SKM-1 (cell line): ENCODE results near the gene ADAMTS12.

Experiments
- DNase-seq: peaks from one replicate; lab custom pipeline; 2025; ENCODE audit not compliant: unreplicated experiment; lab: John Stamatoyannopoulos, UW

Gene ADAMTS12

DNA sequence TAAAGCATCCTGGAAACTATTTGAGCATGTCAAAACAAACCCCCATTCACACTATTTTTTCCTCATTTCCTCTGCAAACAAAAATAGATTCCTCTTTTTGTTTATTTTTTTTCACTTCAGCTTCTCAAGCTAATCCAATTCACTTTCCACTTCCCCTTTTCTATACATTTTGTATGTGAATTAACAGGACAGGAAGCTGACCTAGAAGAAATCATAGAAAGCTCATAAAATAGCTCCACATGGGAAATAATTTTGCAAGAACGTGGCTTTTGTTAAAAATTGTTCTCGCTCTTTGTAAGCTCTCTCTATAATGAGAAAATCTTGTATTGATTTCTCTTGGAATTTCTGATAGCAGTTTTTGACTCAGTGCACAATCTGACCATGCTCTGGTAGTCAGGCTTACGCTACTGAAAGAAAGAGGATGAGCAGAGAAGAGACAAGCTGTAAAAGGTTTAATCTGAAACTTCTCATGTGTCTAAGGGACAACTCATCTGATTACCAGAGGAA lies 215.8 kb downstream of the ADAMTS12 start:
- peak; percentile 23 for DNase-seq

- no peak for DNase-seq
These were observed 220.0 kb downstream of the ADAMTS12 start for GRCh38 chr5:33671700-33672291.

- DNase-seq, result no peak
These were observed 228.9 kb downstream of the ADAMTS12 start for GRCh38 chr5:33662722-33663427.

DNA sequence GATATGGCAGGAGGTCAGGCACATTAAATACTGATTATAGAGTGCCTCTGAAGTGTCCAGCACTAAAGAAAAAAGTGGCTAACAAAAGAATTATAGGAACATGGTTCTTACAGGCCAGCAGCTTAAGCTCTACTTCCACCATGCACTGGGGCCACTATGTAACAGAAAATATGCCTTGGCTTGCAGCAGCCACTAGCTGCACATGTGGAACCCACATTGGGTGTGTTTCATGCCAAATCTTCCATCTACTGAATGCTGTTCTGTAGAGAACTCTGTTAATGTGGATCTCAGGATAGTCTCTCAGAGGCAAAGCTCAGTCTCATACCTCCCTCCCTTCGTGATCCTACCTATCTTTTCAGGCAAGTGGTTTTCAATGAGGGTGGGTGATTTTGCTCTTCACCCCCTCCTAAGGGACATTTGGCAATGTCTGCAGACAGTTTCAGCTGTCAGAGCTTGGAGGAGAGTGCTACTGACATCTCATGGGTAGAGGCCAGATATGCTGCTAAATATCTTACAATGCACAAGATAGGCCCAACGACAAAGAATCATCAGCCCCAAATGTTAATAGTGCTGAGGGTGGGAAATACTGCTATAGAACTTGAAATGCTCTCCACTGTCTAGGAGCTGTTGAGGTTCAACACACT lies 232.1 kb downstream of the ADAMTS12 start:
- no peak for DNase-seq

DNA sequence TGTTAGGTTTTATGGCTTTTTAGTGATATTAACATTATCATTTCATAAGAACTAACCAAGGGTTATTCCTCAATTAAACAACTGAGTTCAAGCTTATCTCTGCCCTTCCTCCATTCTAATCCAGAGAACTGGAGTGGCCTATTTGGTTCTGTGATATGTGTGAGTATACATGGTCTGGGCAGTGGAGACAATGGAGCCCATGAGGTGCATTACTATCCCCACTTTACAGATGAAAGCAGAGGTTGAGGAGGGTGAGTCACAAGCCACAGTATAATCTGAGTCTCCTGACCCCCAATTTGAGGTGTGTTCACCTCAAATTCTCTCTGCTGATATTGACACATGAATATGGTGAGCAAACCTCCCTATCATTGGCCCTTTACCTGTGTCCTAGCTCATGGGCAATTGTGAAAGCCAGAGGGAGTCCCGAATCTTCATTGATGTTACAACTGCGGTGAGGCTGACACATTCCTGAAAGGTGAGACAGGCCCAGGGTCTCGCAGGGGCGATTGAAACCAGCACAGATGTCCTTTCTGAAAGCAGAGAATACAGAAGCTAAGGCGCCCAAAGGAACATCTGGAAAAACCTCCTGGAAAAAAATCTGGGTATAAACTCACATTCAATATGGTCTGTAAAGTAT lies 233.9 kb downstream of the ADAMTS12 start:
- DNase-seq, result no peak

DNA sequence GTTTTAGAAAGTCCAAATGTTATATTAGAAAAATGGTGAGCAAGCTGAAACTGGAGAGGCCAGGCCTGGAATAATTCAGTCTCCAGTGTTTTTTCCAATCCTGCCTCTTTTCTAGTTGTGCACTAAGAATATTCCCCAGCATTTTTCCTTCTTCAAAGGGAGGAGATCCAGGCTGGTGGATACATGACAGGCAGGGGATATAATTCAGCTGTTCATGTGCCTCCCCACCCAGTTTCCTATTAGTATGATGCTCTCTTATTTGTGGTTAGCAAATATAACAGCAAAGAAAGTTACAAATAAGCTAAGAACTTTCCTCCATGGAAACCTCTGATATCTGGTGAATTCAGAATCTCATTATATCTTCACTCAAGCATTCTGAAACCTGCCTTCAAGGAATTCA lies 234.6 kb downstream of the ADAMTS12 start:
- DNase-seq, result no peak

DNA sequence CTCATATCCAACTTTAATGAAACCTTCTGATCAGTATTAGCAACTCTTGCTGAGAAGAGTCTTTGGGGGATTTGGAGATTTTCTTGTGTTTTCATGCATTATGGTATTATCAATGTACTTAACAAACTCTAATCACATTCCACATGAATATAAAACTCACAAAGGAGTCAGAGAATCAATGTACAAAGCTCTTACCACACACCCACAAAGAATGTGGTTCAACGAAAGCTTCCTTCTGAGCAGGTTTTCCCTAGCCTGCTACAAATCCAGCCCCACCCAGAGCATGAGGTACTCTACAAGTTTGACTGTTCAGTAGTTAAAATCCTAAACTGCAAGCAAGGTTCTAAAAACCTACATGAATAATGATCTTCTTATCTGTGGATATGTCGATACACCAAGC lies 240.9 kb downstream of the ADAMTS12 start:
- no peak for DNase-seq

DNA sequence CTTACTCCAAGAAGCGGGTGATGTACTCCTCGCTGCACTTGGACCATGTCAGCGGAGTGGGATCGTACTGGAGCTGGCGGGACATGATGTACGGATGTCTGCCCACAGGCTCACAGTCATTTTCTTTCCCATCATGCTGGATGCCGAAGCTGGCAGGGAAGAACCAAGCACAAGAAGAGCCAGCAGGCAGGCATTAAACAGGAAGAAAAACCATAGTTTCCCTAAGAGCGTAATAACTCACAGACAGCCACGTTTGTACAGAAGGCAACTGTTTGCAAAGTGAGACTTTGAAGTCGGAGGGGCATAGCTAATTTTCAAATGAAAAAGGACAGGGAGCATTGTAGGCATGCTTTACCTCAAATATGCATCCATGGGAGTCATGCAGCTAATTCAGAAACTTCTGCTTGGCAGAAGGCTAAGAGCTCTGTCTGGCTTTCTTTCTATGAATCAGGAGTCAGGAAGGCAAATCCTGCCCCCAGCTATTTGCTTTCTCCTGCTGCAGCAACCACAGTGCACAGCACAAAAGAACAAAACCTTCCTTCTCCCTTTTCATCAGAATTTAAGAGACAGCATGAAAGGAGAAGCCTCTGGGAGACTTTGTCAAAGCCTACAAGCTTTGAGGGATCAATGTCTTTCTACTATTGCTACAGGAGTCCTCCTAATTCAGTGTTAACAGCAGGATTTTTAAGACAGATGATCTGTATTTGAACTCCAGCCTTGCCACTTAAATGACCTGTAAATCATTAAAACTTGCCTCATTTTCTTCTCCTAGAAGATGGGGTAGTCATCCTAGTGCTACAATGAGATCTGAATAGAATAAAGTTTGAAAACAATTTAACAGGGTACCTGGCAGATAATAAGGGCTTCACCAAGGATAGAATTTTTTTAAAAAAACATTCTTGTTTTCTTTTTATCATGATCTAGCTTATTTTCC lies 242.0 kb downstream of the ADAMTS12 start:
- DNase-seq, result no peak

GRCh38 chr5:33641744-33642505 lies 249.9 kb downstream of the ADAMTS12 start:
- no peak for DNase-seq

DNA sequence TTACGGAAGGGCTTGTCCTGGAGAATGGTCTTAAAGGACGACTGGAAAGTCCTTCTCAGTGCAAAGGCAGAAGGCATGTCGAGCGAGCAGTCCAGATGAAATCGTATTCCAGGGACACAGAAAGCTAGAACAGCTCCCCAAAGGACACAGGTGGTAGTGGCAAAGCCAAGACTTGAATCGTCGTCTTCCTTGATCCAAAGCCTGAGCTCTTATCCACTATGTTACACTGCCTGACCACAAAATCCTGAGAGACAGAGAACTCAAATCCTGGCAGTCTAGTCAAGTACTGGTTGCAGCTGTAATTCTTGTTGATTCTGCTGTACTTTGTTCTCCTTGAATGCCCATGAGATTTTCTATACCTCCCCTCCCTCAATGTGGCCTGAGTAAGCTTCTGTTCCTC lies 252.3 kb downstream of the ADAMTS12 start:
- DNase-seq, result no peak

DNA sequence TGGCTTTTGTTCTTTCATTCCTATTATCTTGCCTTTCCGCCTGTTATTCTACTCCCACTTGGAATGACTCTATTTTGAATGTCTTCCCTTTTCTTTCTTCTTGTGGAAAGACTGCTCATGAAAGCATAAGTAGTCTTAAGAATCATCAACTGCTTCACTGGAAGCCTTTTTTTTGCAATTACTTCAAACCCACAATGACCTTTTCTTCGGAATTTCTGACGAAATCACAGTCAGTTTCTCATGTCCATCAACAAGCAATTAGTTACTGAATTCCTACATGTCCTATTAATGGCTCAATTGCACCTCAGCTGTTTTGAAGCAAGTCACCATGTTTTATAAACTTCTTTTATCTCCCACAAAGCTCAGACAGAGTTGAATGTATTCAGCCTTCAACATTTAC lies 254.8 kb downstream of the ADAMTS12 start:
- DNase-seq, result no peak

GRCh38 chr5:33635582-33635981 lies 256.2 kb downstream of the ADAMTS12 start:
- DNase-seq, result no peak

- DNase-seq, result no peak
These were observed 258.1 kb downstream of the ADAMTS12 start for GRCh38 chr5:33633699-33634098.

- no peak for DNase-seq
These were observed 260.0 kb downstream of the ADAMTS12 start for GRCh38 chr5:33631786-33632185.

GRCh38 chr5:33631139-33631538 lies 260.7 kb downstream of the ADAMTS12 start:
- DNase-seq, result no peak

DNA sequence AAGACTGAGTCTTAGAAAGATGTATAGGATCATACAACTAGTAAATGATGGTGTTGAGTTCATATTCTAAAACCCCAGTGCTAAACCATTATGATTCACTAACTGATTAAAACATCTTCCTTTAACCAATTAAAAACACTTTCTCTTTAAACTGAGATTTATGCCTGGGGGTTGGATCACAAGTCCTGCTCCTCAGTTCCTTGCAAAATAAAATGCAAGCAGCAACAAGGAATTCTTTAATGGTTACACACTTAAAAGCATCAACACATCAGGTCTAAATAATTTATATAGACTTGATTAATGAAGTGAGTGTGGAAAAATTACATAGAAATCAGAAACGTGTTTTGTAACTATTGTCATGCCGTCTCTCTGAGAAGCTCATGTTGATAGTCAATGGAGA lies 261.8 kb downstream of the ADAMTS12 start:
- DNase-seq, result no peak

- no peak for DNase-seq
These were observed 263.0 kb downstream of the ADAMTS12 start for GRCh38 chr5:33628796-33629195.

DNA sequence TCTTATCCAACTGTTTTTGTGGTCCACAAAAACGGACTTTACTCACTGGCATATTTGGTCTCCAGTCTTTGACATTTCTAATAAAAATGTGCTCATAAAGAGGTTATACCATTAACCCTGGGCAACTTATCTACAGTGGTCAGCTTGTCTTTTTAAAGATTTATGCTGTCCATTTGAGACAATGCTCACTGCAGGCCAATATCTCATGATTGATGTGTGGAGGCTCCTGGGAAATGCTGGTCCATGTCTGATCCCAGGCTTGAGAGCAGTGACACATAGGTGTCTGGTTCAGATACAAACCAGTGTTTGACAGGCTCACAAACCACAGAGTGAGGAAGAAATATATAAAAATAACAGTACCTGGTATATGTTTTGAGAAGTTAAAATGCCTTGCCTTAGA lies 270.3 kb downstream of the ADAMTS12 start:
- no peak for DNase-seq

DNA sequence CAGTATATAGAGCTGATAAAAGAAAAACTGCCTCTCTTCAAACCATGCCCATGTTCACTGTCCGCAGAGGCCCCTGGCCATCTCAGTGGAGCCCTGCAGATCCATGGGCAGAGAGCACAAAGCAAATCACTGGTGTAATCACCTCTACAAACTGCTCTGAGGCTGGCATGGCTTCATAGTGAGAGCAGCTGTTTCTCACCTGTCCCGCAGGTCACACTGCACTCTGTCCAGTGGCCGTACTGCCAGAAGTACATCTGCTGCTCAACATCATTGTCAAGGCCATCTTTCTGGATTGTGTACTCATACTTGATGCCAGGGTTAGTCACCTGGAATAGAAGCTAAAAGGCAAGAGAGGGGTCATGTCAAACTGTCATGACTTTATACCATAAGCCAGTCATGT lies 277.8 kb downstream of the ADAMTS12 start:
- no peak for DNase-seq

DNA sequence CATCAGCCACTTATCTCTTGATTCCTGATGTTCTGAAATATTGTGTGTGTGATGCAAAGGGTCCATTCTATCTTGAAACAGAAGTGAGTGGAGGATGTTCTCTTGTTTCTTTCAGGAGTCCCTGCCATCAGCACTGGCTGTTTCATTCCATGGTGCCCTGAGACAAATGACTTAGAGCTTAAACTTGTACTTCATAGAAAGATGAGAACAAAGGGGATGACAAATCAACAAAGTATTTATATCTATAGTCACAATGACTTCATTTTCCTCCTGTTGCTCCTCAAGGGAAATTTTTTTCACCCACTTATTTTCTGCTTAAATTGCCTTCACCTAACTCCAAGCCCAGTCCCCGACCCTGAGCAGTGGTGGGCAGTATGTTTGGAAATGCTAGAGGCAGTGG lies 279.4 kb downstream of the ADAMTS12 start:
- DNase-seq, result no peak
